Eye (tissue), 1 donor: Measurements from ENCODE around the gene TRABD2B.

Source experiments
- DNase-seq: peaks from one replicate; pipeline ENCODE4 v3.0.0-alpha.2; 2015

TRABD2B gene

GRCh38 chr1:47712596-47713299 lies 284.4 kb downstream of the TRABD2B start:
- DNase-seq, result no peak

DNA sequence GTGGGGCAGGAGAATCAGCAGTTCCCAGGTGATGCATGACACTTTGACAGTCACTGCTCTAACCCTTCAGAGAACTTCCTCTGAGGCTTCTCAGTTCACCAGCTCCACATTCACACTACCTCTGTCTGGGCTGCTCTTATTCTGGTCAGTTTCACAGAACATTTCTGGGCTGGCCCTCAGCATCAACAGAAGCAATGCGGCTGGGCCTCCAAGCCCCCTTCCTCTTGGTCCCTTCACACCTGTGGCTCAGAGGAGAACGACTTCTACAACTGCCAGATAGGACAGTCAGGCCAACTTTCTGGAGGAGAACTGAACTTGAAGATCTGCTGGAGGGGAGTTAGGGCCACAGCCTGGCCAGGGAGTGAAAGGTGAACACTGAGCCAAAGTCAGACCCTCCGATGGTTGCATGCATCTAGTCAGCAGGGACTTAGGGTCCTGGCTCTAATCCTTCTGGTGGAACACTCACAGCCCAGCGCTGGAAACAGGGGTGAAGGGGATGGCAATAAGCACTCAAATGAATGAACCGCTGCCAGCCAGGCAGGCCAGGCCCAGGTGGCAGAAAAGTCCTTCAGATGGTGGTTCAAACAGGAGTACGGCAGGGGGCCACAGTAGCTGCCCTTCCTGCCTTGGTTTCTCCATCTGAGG lies 285.2 kb downstream of the TRABD2B start:
- DNase-seq, result no peak

GRCh38 chr1:47711184-47711847 lies 285.9 kb downstream of the TRABD2B start:
- DNase-seq, result no peak
